IPS DF 19.7 (cell line): ENCODE data around the gene DCC.
A peak's percentile ranks its signal among the peaks of the same experiment; 100 is the strongest.

ENCODE experiments used
- DNase-seq: peaks from one replicate; pipeline ENCODE4 v3.0.0-alpha.2; 2013; ENCODE audit warnings: low read depth, low spot score

The DCC gene

GRCh38 chr18:53566626-53567025 is 1226.6 kb downstream of the DCC start:
- peak; percentile 40 for DNase-seq

GRCh38 chr18:53567929-53568574 is 1228.1 kb downstream of the DCC start:
- peak; percentile 38 for DNase-seq
